ENCODE results near the gene SPOPL. TPM values are rescaled to one million over a fixed set of nuclear protein-coding genes. Genes with fewer than 3 reads are reported as not detected.

Gene SPOPL
- total and polyA plus RNA-seq, 10 of the 15 experiments (the other 5 are each of a cell fraction or from before 2014, with no cell fraction given) = 4.0 to 25.0 (median 11.5) TPM

GRCh38 chr2:138548796-138549195 lies 47.2 kb downstream of the SPOPL start:
- BruUV-seq (replicated peaks) = no TSS peak
- Histone ChIP-seq H2AFZ (ENCODE audit: control insufficient read depth, low read depth, low read length) (no peak overlapping the region), H3K36me3 (ENCODE audit: control insufficient read depth in 2 of 2, insufficient read depth in 2 of 2, low read length in 1 of 2) (no peaks in the 10 kb centered on the region; a peak in 2 of 4 replicates), H3K79me2 (ENCODE audit: control insufficient read depth, insufficient read depth, low read length) (peaks cover 20% of the 10 kb centered on the region), H4K20me1 (ENCODE audit: control insufficient read depth, insufficient read depth) (no peaks in the 10 kb centered on the region), H3K4me1 (ENCODE audit: control insufficient read depth, insufficient read depth, low read length) (no peaks in the 10 kb centered on the region), H3K4me3 (no peak overlapping the region), H3K27ac (ENCODE audit: control insufficient read depth, insufficient read depth) (no peak overlapping the region), H3K4me2 (ENCODE audit: control insufficient read depth, insufficient read depth) (no peak overlapping the region), H3K9ac (ENCODE audit: control insufficient read depth, insufficient read depth, low read length) (no peak overlapping the region), H3K27me3 (replicated peaks in 1 of 2; ENCODE audit: control insufficient read depth in 2 of 2, insufficient read depth in 2 of 2, low read length in 1 of 2) (no peaks in the 10 kb centered on the region), H3K9me3 (replicated peaks; ENCODE audit: control insufficient read depth, insufficient read depth, low read length) (peaks cover 2% of the 10 kb centered on the region; the same call in 2 of the 3 replicates)
- DNase-seq (ENCODE audit: low read depth, low spot score) (no peak), FAIRE-seq (no peak), ATAC-seq (no peak)
- ChIA-PET SMC1A (ENCODE audit: uncharacterized antibody, unreplicated experiment) (interaction anchor here (0.6 to 1.4 kb wide), 2 partner anchors 57 to 675 kb away, joined by 3 to 5 read pairs; no protein-coding TSS in a partner anchor), CTCF (no interaction called here), POLR2A (interaction anchor here (0.7 kb wide), 2 partner anchors 12 to 296 kb away, joined by 3 to 8 read pairs; no protein-coding TSS in a partner anchor), RAD21 (ENCODE audit: unreplicated experiment) (interaction anchor here (0.7 kb wide), 1 partner anchor 48 kb away, joined by 3 read pairs; no protein-coding TSS in a partner anchor)
- intact Hi-C loops (cut with micrococcal nuclease; ENCODE audit: unreplicated experiment) = no loop called here
- TF ChIP-seq ZNF687 (IDR thresholded peaks at IDR 0.05) (no peak), HDAC2 (IDR thresholded peaks at IDR 0.05) (no peak), BHLHE40 (IDR thresholded peaks at IDR 0.05; ENCODE audit: borderline replicate concordance in 1 of 2, low read depth in 2 of 2, low read length in 1 of 2) (no peak), DPF2 (IDR thresholded peaks at IDR 0.05) (no peak)
- TF ChIP-seq, protein P1, sequence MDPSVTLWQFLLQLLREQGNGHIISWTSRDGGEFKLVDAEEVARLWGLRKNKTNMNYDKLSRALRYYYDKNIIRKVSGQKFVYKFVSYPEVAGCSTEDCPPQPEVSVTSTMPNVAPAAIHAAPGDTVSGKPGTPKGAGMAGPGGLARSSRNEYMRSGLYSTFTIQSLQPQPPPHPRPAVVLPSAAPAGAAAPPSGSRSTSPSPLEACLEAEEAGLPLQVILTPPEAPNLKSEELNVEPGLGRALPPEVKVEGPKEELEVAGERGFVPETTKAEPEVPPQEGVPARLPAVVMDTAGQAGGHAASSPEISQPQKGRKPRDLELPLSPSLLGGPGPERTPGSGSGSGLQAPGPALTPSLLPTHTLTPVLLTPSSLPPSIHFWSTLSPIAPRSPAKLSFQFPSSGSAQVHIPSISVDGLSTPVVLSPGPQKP (IDR thresholded peaks at IDR 0.05; ENCODE audit: low read depth, low read length) = no peak
- in situ Hi-C loops (cut with MboI) = no loop called here
